Testis (tissue), 3 donors: ENCODE data around the gene CELF5. TPM values are rescaled to one million over a fixed set of nuclear protein-coding genes. Genes with fewer than 3 reads are reported as not detected.

Experiments used
- DNase-seq: peaks from one replicate; pipeline ENCODE4 v3.0.0-alpha.2; 2019
- H3K27ac ChIP-seq, 2 donors: fragments of 200-600 bp; sonication (generic); one replicate each; pipeline ENCODE4 v1.5.1; 2019
- H3K27me3 ChIP-seq: fragments of 200-600 bp; sonication (generic); one replicate; pipeline ENCODE4 v1.5.1; 2019
- H3K36me3 ChIP-seq: fragments of 200-600 bp; sonication (generic); one replicate; pipeline ENCODE4 v1.5.1; 2017; ENCODE audit warnings: low read depth; ENCODE audit errors: missing control alignments
- H3K4me1 ChIP-seq: fragments of 200-600 bp; sonication (generic); one replicate; pipeline ENCODE4 v1.5.1; 2019
- H3K4me3 ChIP-seq, 2 donors: fragments of 200-600 bp; sonication (generic); one replicate each; pipeline ENCODE4 v1.5.1; 2017 to 2019
- H3K9me3 ChIP-seq: fragments of 200-600 bp; sonication (generic); one replicate; pipeline ENCODE4 v1.5.1; 2017
- POLR2A ChIP-seq: fragments of 450-650 bp; IDR thresholded peaks from one replicate; pipeline ENCODE4 v1.6.1; 2017; ENCODE audit warnings: antibody characterized with exemption, mild to moderate bottlenecking, moderate library complexity
- WGBS, 2 donors: methylation state at CpG; one replicate each; pipeline ENCODE4 v1.1.5; 2018; 5-methylcytosine and 5-hydroxymethylcytosine counted together
- intact Hi-C: fragments of 100-400 bp; cut with DNase I; formaldehyde crosslinking; loops from one replicate; pipeline ENCODE4 v1.15.1; 2023; ENCODE audit warnings: low total_unique reads
- polyA plus RNA-seq: library from polyadenylated mRNA; stranded (reverse); fragments of 350-450 nt; fragmentation: Illumina TruSeq; extraction: RNeasy Lipid Tissue Mini Kit (QIAGEN cat#74804); gene quantifications from one replicate; pipeline ENCODE4 v1.2.3, GENCODE V29; 2014; ENCODE audit warnings: low read depth, low replicate concordance; ENCODE audit not compliant: insufficient read depth
- total RNA-seq, 2 donors: library from RNA; depleted of rRNA; stranded (reverse); fragments of >200 nt; gene quantifications; one replicate each; pipeline ENCODE4 v1.2.3, GENCODE V29; 2016
- TF ChIP-seq, protein P1 (sequence below), 3 experiments: fragments of 450-650 bp in 2 of 3; fragments of 200-600 bp in 1 of 3; sonication (generic) in 1 of 3; IDR thresholded peaks; one replicate each; pipeline ENCODE4 v1.5.1; 2016 to 2019; ENCODE audit warnings: antibody characterized with exemption in 3 of 3, mild to moderate bottlenecking in 2 of 3, moderate library complexity in 1 of 3

CELF5 gene
- total and polyA plus RNA-seq, 3 donors from 2014 or later: 3.1 to 8.7 (median 6.6) TPM

- TF ChIP-seq, protein P1, sequence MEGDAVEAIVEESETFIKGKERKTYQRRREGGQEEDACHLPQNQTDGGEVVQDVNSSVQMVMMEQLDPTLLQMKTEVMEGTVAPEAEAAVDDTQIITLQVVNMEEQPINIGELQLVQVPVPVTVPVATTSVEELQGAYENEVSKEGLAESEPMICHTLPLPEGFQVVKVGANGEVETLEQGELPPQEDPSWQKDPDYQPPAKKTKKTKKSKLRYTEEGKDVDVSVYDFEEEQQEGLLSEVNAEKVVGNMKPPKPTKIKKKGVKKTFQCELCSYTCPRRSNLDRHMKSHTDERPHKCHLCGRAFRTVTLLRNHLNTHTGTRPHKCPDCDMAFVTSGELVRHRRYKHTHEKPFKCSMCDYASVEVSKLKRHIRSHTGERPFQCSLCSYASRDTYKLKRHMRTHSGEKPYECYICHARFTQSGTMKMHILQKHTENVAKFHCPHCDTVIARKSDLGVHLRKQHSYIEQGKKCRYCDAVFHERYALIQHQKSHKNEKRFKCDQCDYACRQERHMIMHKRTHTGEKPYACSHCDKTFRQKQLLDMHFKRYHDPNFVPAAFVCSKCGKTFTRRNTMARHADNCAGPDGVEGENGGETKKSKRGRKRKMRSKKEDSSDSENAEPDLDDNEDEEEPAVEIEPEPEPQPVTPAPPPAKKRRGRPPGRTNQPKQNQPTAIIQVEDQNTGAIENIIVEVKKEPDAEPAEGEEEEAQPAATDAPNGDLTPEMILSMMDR (IDR thresholded peaks at IDR 0.05): no peak
- TF ChIP-seq POLR2A: no peak
- Histone ChIP-seq H3K27ac (no peak overlapping the region), H3K4me3 (no peak overlapping the region), H3K27me3 (no peaks in the 10 kb centered on the region), H3K36me3 (no peaks in the 10 kb centered on the region), H3K4me1 (peaks cover 5% of the 10 kb centered on the region), H3K9me3 (no peaks in the 10 kb centered on the region)
- intact Hi-C loops: no loop called here
- DNase-seq: no peak
- WGBS, 2 donors: 81 to 97% methylated on average over 13 to 15 of the region's 15 CpGs
These were observed 43.9 kb downstream of the CELF5 start for GRCh38 chr19:3268326-3268725.

- DNase-seq: no peak
- intact Hi-C loops: no loop called here
- no peak overlapping the region for H3K27ac ChIP-seq
- TF ChIP-seq, protein P1 (IDR thresholded peaks at IDR 0.05): no peak
- no peak for TF ChIP-seq POLR2A
- H3K27me3 ChIP-seq: no peaks in the 10 kb centered on the region
- peaks cover 5% of the 10 kb centered on the region for H3K4me1 ChIP-seq
- H3K4me3 ChIP-seq: no peak overlapping the region
- no peaks in the 10 kb centered on the region for H3K9me3 ChIP-seq
- no peaks in the 10 kb centered on the region for H3K36me3 ChIP-seq
- WGBS, 2 donors: 73 to 78% methylated on average over 6 of the region's 6 CpGs
These were observed 44.3 kb downstream of the CELF5 start for GRCh38 chr19:3268763-3269162.

GRCh38 chr19:3269916-3270671 lies 45.6 kb downstream of the CELF5 start:
- Histone ChIP-seq H3K4me3 (no peak overlapping the region), H3K36me3 (no peaks in the 10 kb centered on the region), H3K27me3 (no peaks in the 10 kb centered on the region), H3K27ac (no peak overlapping the region), H3K9me3 (no peaks in the 10 kb centered on the region), H3K4me1 (peaks cover 5% of the 10 kb centered on the region)
- intact Hi-C loops: no loop called here
- WGBS, 2 donors: 11 to 20% methylated on average over 12 to 22 of the region's 47 CpGs
- DNase-seq: no peak
- TF ChIP-seq POLR2A: no peak
- TF ChIP-seq, protein P1 (IDR thresholded peaks at IDR 0.05): no peak

- no peaks in the 10 kb centered on the region for H3K36me3 ChIP-seq
- peak; percentile 74 for DNase-seq
- intact Hi-C loops: no loop called here
- no peak for TF ChIP-seq POLR2A
- TF ChIP-seq, protein P1 (IDR thresholded peaks at IDR 0.05): no peak
- whole genome bisulfite sequencing, 2 donors: 17% methylated on average over 11 of the region's 11 CpGs; no CpG with 5 or more reads in 1 of the 2 donors
- no peaks in the 10 kb centered on the region for H3K9me3 ChIP-seq
- H3K27ac ChIP-seq: no peak overlapping the region
- H3K4me1 ChIP-seq: peaks cover 5% of the 10 kb centered on the region
- no peaks in the 10 kb centered on the region for H3K27me3 ChIP-seq
- H3K4me3 ChIP-seq: no peak overlapping the region
These were observed 46.4 kb downstream of the CELF5 start for GRCh38 chr19:3270902-3271301.
